ENCODE measurements around the gene IGHMBP2.
A peak's percentile ranks its signal among the peaks of the same experiment; 100 is the strongest.
"Not testable (repeated sequence)": the region's sequence is repeated elsewhere in the genome, so short reads cannot be mapped to it uniquely, and the experiment has no call there.

Gene IGHMBP2

DNA sequence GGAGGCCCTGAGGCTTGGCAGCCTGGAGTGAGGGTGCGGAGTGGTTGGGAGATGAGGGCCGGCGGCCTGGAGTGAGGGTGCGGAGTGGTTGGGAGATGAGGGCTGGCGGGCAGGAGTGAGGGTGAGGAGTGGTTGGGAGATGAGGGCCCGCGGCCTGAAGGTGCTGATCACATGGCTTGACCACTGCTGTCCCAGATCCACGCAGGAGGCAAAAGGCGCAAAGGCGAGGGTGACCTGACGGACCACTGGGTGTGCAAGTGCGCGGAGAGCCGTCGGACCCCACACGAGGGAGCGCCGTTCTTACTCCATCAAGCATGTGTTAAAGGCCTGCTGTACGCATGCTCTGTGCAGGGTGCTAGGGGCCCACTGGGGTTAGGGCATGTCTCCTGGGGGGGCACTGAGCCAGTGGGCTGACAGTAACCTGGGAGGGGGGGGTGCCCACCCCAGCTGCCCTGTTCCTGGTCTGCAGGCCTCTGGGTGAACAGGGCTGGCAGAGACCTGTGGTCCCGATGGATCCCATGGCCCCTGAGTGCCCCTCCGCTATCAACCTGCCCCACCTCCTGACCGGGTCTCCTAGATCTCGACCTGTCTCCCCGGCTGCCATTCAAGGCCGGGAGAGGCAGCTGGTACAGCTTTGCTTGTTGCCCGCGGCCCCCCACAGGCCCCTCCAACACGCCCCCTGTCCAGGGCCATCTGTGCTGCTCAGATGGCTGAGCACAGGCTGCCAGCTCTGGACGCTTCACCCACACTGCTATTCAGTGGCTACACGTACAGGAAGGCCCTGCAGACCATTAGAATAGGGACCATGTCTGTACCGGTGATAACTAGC lies 56.0 kb downstream of the IGHMBP2 start:
- DNase-seq, result no peak

- DNase-seq, result no peak
These were observed 56.8 kb downstream of the IGHMBP2 start for GRCh38 chr11:68960294-68961071.

- DNase-seq, result no peak
These were observed 57.6 kb downstream of the IGHMBP2 start for GRCh38 chr11:68961245-68961644.

GRCh38 chr11:68962527-68963250 lies 59.0 kb downstream of the IGHMBP2 start:
- no peak for DNase-seq

GRCh38 chr11:68963779-68964178 lies 60.1 kb downstream of the IGHMBP2 start:
- peak in 1 of 58 donors; percentile 4 for DNase-seq

GRCh38 chr11:68965901-68966853 lies 62.5 kb downstream of the IGHMBP2 start:
- no peak for DNase-seq

DNA sequence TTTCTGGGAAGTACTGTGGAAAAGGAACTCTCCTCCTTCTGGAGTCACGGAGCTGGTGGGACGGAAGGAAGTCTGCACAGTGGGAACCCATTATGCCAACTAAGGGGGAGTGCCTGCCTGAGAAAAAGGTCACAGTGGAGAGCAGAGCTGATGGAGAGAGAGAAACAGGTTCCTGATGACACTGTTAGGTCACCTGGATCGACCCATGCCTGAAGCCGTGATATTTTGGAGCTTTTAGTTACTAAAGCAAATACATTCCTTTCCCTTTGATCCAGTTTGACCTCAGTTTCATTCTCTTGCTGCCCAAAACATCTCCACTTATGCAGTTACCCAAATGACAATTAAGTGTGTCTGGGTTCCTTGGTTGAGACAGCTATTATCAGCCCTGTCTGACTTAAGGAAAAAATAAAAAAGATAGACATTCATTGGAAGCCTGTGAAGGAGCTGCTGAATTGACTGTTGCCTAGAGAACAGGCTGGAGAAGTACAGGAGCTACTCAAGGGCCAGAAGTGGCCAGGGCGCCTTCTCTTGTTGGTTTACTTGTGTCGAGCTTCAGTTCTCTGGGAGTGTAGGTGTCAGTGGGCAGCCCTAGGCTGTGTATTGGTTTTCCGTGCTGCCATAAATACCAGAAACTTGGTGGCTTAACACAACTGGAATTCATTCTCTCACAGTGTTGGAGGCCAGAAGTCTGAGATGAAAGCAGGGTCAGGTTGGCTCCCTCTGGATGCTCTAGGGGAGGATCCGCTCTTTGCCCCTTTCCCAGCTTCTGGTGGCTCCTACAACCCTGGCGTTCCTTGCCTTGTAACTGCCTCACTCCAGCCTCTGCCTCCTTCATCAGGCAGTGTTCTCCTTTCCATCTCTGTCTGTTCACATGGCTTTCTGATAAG lies 63.4 kb downstream of the IGHMBP2 start:
- no peak for DNase-seq

DNA sequence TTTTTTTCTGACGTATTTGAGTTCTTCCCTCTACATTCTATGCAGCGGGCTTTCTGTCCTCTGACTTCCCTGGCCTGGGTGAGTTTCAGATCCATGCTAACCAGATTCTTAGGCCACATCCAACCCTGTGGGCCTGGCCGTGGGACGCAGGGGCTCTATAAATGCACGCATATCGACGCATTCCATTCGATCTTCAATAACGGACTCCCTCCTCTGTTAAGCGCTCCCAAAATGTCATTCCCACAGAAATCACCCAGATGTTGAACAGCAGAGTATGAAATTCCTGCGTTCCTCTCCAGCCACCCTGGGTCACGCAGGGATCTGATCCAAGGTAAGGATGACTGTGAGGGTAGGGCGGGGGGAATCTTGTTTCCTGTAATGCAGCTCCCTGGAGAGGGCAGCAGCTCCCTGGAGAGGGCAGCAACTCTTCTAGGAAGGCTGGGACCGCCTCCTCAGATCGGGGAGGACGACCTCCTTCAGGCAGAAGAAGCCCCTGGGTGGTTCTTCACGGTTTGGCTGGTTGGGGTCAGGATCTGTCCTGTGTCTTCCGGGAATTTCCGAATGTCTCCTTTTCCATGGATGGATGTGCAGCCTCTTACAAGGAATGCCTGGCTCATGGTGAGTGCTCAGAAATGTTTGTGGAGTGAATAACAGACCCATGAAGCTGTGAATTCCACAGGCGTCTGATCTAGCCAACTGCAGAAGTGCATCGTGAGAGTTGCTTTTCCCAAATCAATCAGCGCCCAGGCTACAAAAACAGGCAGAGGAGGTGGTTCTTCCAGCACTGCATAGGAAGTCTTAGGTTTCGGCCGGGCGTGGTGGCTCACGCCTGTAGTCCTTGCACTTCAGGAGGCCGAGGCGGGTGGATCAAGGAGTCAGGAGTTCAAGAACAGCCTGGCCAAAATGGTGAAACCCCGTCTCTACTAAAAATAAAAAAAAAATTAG lies 64.9 kb downstream of the IGHMBP2 start:
- no peak for DNase-seq

GRCh38 chr11:68969386-68969785 lies 65.7 kb downstream of the IGHMBP2 start:
- DNase-seq, result no peak

GRCh38 chr11:68970921-68971636 lies 67.4 kb downstream of the IGHMBP2 start:
- no peak for DNase-seq

DNA sequence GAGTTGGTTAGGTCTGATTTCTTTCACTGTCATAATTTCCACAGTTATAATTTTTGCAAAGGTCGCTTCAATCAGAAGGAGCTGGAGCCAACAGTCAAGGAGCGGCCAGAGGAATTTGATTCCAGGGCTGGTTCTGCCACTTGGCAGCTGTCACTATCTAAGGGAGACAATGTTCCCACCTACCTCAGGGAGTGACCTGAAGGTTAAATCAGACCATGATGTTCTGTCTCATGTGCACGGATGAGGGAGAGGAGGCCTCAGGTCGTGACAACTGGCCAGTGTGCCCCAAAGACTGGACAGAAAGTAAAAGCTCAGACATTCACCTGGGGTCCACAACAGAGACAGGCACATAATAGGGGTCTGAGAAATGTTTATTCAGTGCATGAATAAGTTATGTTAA lies 69.5 kb downstream of the IGHMBP2 start:
- no peak for DNase-seq

DNA sequence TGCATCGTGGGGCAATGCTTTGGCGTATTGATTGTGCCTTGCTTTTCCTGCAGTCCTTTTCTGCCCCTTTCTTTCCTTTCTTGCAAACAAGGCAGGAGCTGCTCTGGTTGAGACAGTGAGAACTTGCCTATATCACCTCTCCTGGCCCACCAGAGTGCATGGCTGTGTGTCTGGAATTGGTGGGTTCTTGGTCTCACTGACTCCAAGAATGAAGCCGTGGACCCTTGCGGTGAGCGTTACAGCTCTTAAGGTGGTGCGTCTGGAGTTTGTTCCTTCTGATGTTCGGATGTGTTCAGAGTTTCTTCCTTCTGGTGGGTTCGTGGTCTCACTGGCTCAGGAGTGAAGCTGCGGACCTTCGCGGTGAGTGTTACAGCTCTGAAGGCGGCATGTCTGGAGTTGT lies 70.0 kb downstream of the IGHMBP2 start:
- not testable (repeated sequence) for DNase-seq

DNA sequence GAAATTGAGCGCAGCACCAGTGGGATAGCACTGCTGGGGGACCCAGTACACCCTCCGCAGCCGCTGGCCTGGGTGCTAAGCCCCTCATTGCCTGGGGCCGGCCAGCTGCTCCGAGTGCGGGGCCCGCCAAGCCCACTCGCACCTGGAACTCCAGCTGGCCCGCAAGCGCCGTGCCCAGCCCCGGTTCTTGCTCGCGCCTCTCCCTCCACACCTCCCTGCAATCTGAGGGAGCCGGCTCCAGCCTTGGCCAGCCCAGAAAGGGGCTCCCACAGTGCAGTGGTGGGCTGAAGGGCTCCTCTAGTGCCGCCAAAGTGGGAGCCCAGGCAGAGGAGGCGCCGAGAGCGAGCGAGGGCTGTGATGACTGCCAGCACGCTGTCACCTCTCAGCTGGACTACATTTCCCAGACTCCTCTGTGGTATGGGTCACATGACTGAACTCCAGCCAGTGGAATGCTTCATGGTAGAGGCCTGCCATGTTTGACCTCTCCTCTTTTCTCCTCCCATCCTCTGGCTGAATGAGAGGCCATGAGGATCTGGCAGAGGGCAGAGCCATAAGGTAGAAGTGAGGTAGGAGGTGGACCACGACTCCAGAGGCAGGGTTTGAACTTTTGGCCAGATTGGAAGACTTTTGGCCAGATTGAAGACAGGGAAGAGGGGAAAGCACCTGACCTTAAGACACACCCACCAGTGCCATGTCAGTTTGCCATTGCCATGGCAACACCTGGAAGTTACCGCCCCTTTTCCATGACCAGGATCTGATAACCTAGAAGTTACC lies 70.9 kb downstream of the IGHMBP2 start:
- DNase-seq, result no peak

GRCh38 chr11:68976095-68976494 lies 72.4 kb downstream of the IGHMBP2 start:
- DNase-seq, result no peak

- DNase-seq, result no peak
These were observed 72.9 kb downstream of the IGHMBP2 start for GRCh38 chr11:68976563-68976962.

DNA sequence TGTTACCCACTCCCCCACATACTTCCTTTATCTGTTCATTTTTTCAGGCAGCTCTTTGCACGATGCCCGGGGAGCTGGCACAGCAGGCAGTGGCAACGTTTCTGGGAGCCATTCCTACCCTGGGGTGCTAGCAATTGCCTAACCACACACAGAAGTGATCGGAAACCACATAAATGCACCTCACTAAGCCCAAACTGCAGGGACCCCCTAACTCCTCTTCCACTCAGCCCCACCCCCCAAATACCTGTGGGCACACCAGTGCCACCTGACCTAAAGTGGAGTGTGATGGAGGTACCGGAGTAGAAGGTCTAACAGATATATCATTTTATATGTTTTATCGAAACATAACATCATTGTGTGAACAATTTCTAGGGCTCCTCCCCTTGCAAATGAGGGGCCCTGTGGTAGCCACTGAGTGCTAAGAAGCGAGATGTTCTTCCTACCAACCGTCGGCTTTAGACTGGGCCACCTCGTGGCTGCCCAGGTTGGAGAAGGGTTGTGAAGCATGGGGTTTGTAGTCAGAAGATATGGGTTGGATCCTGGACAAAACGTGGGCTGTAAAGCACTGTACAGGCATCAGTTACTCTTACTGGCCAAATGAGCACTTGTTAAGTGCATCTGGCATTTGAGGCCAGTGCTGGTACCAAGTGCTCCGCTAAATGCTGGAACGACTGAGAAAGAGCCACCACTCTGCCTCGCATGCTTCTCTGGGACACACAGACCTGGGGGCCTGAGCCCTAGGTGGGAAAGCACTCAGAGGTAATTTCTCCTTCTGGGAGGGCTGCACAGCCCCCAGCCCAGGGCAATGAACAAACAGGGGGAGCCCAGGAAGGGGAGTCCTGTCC lies 74.3 kb downstream of the IGHMBP2 start:
- DNase-seq, result no peak
